GM18517 (cell line): Measurements from ENCODE around the gene RASGRF2.

Source experiments
- ATAC-seq: cut with Tn5 transposase; IDR thresholded peaks from one replicate; pipeline ENCODE4 v1.9.1; 2021; ENCODE audit warnings: mild to moderate bottlenecking, moderate library complexity; ENCODE audit not compliant: unreplicated experiment

Gene RASGRF2

GRCh38 chr5:81195335-81195929, 235.3 kb downstream of the RASGRF2 start:
- ATAC-seq: no peak

- no peak for ATAC-seq
These were observed 242.5 kb downstream of the RASGRF2 start for GRCh38 chr5:81202655-81203054.

- ATAC-seq: no peak
These were observed 243.6 kb downstream of the RASGRF2 start for GRCh38 chr5:81203729-81204128.

GRCh38 chr5:81204205-81204604, 244.0 kb downstream of the RASGRF2 start:
- ATAC-seq: no peak

- no peak for ATAC-seq
These were observed 244.9 kb downstream of the RASGRF2 start for GRCh38 chr5:81205058-81205457.

DNA sequence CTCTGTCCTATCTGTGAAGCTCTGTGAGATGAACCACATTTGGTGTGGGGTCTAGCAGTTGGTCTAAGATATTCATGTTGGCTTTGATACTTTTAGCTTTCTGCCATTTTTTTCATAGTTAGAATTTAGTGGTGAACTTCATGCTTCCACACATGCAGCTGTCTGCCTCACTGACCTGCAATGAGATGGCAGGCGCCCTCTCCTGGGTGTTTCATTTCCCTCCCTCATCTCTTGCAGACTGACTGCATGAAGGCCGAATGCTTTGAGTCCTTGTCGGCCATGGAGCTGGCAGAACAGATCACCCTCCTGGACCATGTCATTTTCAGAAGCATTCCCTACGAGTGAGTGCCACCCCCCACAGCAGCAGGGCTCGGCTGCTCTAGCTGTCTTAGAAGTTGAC, 246.8 kb downstream of the RASGRF2 start:
- ATAC-seq: no peak

- no peak for ATAC-seq
These were observed 248.7 kb downstream of the RASGRF2 start for GRCh38 chr5:81208904-81209303.

GRCh38 chr5:81209386-81209785, 249.2 kb downstream of the RASGRF2 start:
- ATAC-seq: no peak

- ATAC-seq: no peak
These were observed 249.8 kb downstream of the RASGRF2 start for GRCh38 chr5:81209869-81210493.

GRCh38 chr5:81212211-81212751, 252.1 kb downstream of the RASGRF2 start:
- peak; percentile 68 for ATAC-seq

DNA sequence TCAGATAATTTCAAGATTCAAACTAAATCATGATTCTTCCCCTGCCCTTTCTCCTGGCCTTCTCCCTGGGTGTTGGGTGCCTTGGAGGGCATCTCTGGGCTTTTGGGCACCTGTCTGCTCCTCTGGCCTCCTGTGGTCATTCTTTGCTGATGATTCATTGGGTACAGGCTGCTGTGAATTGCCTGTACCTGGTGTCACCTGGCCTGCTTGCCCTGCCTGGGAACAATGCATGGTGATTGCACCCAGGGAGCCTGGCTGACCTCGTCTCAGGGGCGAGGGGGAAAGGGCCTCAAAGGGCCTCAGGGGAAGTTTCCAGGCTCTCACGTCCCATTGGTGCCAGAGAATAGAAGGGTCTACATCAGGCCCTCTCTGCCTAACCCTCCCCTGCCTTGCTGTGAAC, 252.9 kb downstream of the RASGRF2 start:
- ATAC-seq: no peak

GRCh38 chr5:81214848-81215247, 254.7 kb downstream of the RASGRF2 start:
- ATAC-seq: no peak

GRCh38 chr5:81216152-81216551, 256.0 kb downstream of the RASGRF2 start:
- no peak for ATAC-seq

GRCh38 chr5:81219389-81219788, 259.2 kb downstream of the RASGRF2 start:
- no peak for ATAC-seq

GRCh38 chr5:81222285-81222684, 262.1 kb downstream of the RASGRF2 start:
- ATAC-seq: no peak

GRCh38 chr5:81225463-81225862, 265.3 kb downstream of the RASGRF2 start:
- no peak for ATAC-seq

- ATAC-seq: no peak
These were observed 266.1 kb downstream of the RASGRF2 start for GRCh38 chr5:81226286-81226685.

- no peak for ATAC-seq
These were observed 266.8 kb downstream of the RASGRF2 start for GRCh38 chr5:81226949-81227348.

GRCh38 chr5:81228084-81228483, 267.9 kb downstream of the RASGRF2 start:
- ATAC-seq: no peak

DNA sequence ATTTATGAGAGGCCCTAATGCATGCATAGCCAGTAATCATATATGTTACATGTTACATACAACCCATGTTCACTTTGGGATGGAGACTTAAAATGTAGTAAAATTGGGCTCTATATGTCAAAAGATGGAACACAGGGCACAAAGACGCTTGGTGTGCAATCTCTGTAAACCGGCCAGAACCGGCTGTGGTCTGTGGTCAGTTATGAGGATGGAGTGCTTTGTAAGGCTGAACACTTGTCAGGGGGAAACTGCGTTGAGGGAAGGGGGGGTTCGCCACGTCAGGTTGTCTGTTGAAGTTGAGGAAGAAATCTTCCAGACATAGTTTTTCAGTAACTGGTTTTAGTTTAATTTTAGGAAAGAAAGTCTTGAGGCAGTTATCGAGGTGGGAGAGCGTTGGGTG, 270.3 kb downstream of the RASGRF2 start:
- no peak for ATAC-seq

- ATAC-seq: no peak
These were observed 272.4 kb downstream of the RASGRF2 start for GRCh38 chr5:81232464-81233079.

GRCh38 chr5:81233080-81233634, 273.0 kb downstream of the RASGRF2 start, which contains the start of gene CKMT2:
CKMT2 (plus strand) TSS chr5:81233322; CDS start chr5:81251133, 17,811 bp downstream.
- ATAC-seq: no peak
